GM13976 (cell line): ENCODE results near the gene CNKSR2.

Experiments
- DNase-seq: peaks from one replicate; pipeline ENCODE4 v3.0.0; 2012; ENCODE audit warnings: low spot score
- CTCF ChIP-seq: IDR thresholded peaks from 2 replicates; pipeline ENCODE4 v1.5.1; 2012; ENCODE audit warnings: borderline replicate concordance, mild to moderate bottlenecking; ENCODE audit not compliant: insufficient read depth; ENCODE audit errors: extremely low read depth, missing control alignments, control extremely low read depth
- in situ Hi-C: fragments of 300-500 bp; cut with MboI; formaldehyde crosslinking; loops from one replicate; pipeline ENCODE4 v1.12.0; 2022; ENCODE audit warnings: low sequenced_read_pairs, mixed read lengths, inconsistent platforms; ENCODE audit not compliant: unreplicated experiment

CNKSR2 gene

GRCh38 chrX:21374163-21374993 is at the start of gene CNKSR2:
TSS of gene CNKSR2 (plus strand) at chrX:21374418. CDS start at chrX:21374898, 480 bp downstream.
- peak; percentile 56 for DNase-seq
- TF ChIP-seq CTCF: no peak
- in situ Hi-C loops: no loop called here

DNA sequence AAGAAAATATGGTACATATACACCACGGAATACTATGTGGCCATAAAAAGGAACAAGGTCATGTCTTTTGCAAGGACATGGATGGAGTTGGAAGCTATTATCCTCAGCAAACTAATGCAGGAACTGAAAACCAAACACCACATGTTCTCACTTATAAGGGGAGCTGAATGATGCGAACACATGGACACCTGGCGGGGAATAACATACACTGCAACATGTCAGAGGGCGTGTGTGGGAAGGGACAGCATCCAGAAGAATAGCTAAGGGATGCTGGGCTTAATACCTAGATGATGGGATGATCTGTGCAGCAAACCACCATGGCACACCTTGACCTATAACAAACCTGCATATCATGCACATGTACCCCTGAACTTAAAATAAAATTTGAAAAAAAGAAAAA is 19.5 kb upstream of the CNKSR2 start:
- DNase-seq: no peak
- TF ChIP-seq CTCF: no peak
- in situ Hi-C loops: no loop called here

DNA sequence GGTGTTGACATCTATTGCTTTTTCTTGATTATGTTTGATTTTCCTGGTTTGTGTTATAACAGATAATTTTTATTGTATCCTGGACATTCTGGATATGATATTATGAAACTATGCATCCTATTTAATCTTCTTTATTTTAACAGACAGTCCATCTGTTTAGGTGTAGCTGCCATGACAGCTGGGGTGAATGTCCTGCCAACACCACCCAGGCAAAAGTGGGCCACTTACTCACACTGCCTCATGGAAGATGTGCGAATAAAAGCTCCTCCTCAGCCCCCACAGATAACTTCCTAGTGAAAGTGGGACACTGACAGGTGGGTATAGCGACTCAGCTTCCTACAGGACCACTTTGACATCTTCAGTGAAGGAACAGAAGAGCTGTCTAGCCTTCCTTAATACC is 18.4 kb upstream of the CNKSR2 start:
- no peak for TF ChIP-seq CTCF
- in situ Hi-C loops: no loop called here
- DNase-seq: no peak

GRCh38 chrX:21369613-21370012 is 4.6 kb upstream of the CNKSR2 start:
- in situ Hi-C loops: no loop called here
- no peak for TF ChIP-seq CTCF
- no peak for DNase-seq

- in situ Hi-C loops: no loop called here
- DNase-seq: no peak
- TF ChIP-seq CTCF: no peak
Measured at GRCh38 chrX:21373001-21373400, 1.2 kb upstream of the CNKSR2 start.

- no peak for TF ChIP-seq CTCF
- in situ Hi-C loops: no loop called here
- DNase-seq: peak; percentile 2
Measured at GRCh38 chrX:21373637-21374162, 518 bp upstream of the CNKSR2 start.
